ENCODE data around the gene GXYLT1. TPM values are rescaled to one million over a fixed set of nuclear protein-coding genes. Genes with fewer than 3 reads are reported as not detected.

GXYLT1 gene
- total RNA-seq, 4 donors from 2014 or later, result 14.7 to 25.3 (median 22.8) TPM

- Histone ChIP-seq H3K4me3 (no peak overlapping the region), H3K27ac (no peak overlapping the region), H3K9me3 (no peaks in the 10 kb centered on the region), H3K36me3 (peaks cover 0 to 9% (median 0%) of the 10 kb centered on the region in 3 donors), H3K27me3 (no peaks in the 10 kb centered on the region), H3K4me1 (no peaks in the 10 kb centered on the region)
- WGBS, 2 donors, result 66 to 75% methylated on average over 2 of the region's 2 CpGs
- DNase-seq (ENCODE audit: low spot score in 2 of 2), result no peak
- TF ChIP-seq EP300 (IDR thresholded peaks at IDR 0.05), result no peak
- no peak for TF ChIP-seq CTCF (IDR thresholded peaks at IDR 0.05)
- TF ChIP-seq POLR2A (IDR thresholded peaks at IDR 0.05), result no peak
These were observed 43.1 kb upstream of the GXYLT1 start for GRCh38 chr12:42187799-42188198.

GRCh38 chr12:42186793-42187192, 42.1 kb upstream of the GXYLT1 start:
- Histone ChIP-seq H3K4me1 (peaks cover 0 to 4% (median 0%) of the 10 kb centered on the region in 4 donors), H3K36me3 (peaks cover 0 to 3% (median 0%) of the 10 kb centered on the region in 3 donors), H3K27me3 (no peaks in the 10 kb centered on the region), H3K4me3 (no peak overlapping the region), H3K27ac (no peak overlapping the region), H3K9me3 (no peaks in the 10 kb centered on the region)
- TF ChIP-seq CTCF (IDR thresholded peaks at IDR 0.05) (no peak), POLR2A (IDR thresholded peaks at IDR 0.05) (no peak), EP300 (IDR thresholded peaks at IDR 0.05) (no peak)
- WGBS, 2 donors, result 83 to 87% methylated on average over 2 of the region's 2 CpGs
- DNase-seq (ENCODE audit: low spot score in 2 of 2), result no peak

- WGBS, 2 donors, result 54 to 66% methylated on average over 2 of the region's 2 CpGs
- Histone ChIP-seq H3K27me3 (no peaks in the 10 kb centered on the region), H3K36me3 (peaks cover 0 to 8% (median 0%) of the 10 kb centered on the region in 3 donors), H3K4me1 (peaks cover 0 to 14% (median 0%) of the 10 kb centered on the region in 4 donors), H3K4me3 (no peak overlapping the region), H3K9me3 (no peaks in the 10 kb centered on the region), H3K27ac (no peak overlapping the region)
- no peak for DNase-seq (ENCODE audit: low spot score in 2 of 2)
- TF ChIP-seq EP300 (IDR thresholded peaks at IDR 0.05), result no peak
These were observed 37.7 kb upstream of the GXYLT1 start for GRCh38 chr12:42182394-42182793.

- no peak overlapping the region for H3K27ac ChIP-seq
- H3K27me3 ChIP-seq, result no peaks in the 10 kb centered on the region
- WGBS, 2 donors, result 49 to 53% methylated on average over 2 of the region's 2 CpGs
- peaks cover 0 to 14% (median 0%) of the 10 kb centered on the region in 4 donors for H3K4me1 ChIP-seq
- no peak for DNase-seq (ENCODE audit: low spot score in 2 of 2)
- H3K9me3 ChIP-seq, result no peaks in the 10 kb centered on the region
- no peak for TF ChIP-seq POLR2A (IDR thresholded peaks at IDR 0.05)
- TF ChIP-seq EP300 (IDR thresholded peaks at IDR 0.05), result no peak
- no peak for TF ChIP-seq CTCF (IDR thresholded peaks at IDR 0.05)
- H3K36me3 ChIP-seq, result peaks cover 0 to 21% (median 0%) of the 10 kb centered on the region in 3 donors
- H3K4me3 ChIP-seq, result no peak overlapping the region
These were observed 36.4 kb upstream of the GXYLT1 start for GRCh38 chr12:42180990-42181596.

GRCh38 chr12:42178101-42178500, 33.4 kb upstream of the GXYLT1 start:
- WGBS, 2 donors, result 77 to 84% methylated on average over 2 of the region's 2 CpGs
- Histone ChIP-seq H3K4me3 (no peak overlapping the region), H3K4me1 (peaks cover 0 to 14% (median 0%) of the 10 kb centered on the region in 4 donors), H3K27me3 (no peaks in the 10 kb centered on the region), H3K36me3 (peaks cover 0 to 25% (median 0%) of the 10 kb centered on the region in 3 donors), H3K9me3 (no peaks in the 10 kb centered on the region), H3K27ac (no peak overlapping the region)
- no peak for TF ChIP-seq POLR2A (IDR thresholded peaks at IDR 0.05)
- TF ChIP-seq EP300 (IDR thresholded peaks at IDR 0.05), result no peak
- TF ChIP-seq CTCF (IDR thresholded peaks at IDR 0.05), result no peak
- DNase-seq (ENCODE audit: low spot score in 2 of 2), result no peak

Data from tibial nerve (tissue), 4 donors.